Tongue (tissue), 2 donors: ENCODE measurements around the gene C17orf78. TPM values are rescaled to one million over a fixed set of nuclear protein-coding genes. Genes with fewer than 3 reads are reported as not detected.
"Not testable (repeated sequence)": the region's sequence is repeated elsewhere in the genome, so short reads cannot be mapped to it uniquely, and the experiment has no call there.

Experiments used
- DNase-seq: peaks from one replicate; pipeline ENCODE4 v3.0.0-alpha.2; 2015
- total RNA-seq: library from RNA; depleted of rRNA; stranded (reverse); fragments of >200 nt; gene quantifications from one replicate; pipeline ENCODE4 v1.2.3, GENCODE V29; 2014

C17orf78 gene
- total RNA-seq, result not detected

GRCh38 chr17:37375706-37376105, at the start of gene C17orf78:
Gene C17orf78 (plus strand): TSS chr17:37375985. CDS start chr17:37376093, 108 bp downstream.
- DNase-seq, result no peak

GRCh38 chr17:37327341-37328090, 48.3 kb upstream of the C17orf78 start:
- no peak for DNase-seq

DNA sequence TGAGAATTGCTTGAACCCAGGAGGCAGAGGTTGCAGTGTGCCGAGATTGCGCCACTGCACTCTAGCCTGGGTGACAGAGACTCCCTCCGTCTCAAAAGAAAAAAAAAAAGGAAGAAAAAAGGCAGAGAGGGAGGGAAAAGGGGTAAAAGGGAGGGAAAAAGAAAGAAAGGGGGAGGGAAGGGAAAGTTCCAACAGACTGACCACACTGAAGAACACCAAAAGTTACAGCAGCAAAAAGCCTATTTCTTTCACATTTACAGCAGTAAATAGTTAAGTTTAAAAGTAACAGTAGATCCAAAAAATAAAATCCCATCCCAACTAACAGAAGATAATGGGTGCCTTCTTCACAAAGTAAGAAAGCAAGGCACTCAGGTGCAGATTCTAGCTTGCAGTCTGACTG, 36.9 kb upstream of the C17orf78 start:
- no peak for DNase-seq

- DNase-seq, result no peak
Observed at GRCh38 chr17:37339321-37339720, 36.5 kb upstream of the C17orf78 start.

GRCh38 chr17:37340804-37341203, 35.0 kb upstream of the C17orf78 start:
- DNase-seq, result no peak

GRCh38 chr17:37342589-37342988, 33.2 kb upstream of the C17orf78 start:
- DNase-seq, result no peak

- no peak for DNase-seq
Observed at GRCh38 chr17:37344519-37344918, 31.3 kb upstream of the C17orf78 start.

GRCh38 chr17:37346863-37347402, 28.9 kb upstream of the C17orf78 start:
- DNase-seq, result not testable (repeated sequence)

- DNase-seq, result not testable (repeated sequence)
Observed at GRCh38 chr17:37356796-37357569, 18.8 kb upstream of the C17orf78 start.

DNA sequence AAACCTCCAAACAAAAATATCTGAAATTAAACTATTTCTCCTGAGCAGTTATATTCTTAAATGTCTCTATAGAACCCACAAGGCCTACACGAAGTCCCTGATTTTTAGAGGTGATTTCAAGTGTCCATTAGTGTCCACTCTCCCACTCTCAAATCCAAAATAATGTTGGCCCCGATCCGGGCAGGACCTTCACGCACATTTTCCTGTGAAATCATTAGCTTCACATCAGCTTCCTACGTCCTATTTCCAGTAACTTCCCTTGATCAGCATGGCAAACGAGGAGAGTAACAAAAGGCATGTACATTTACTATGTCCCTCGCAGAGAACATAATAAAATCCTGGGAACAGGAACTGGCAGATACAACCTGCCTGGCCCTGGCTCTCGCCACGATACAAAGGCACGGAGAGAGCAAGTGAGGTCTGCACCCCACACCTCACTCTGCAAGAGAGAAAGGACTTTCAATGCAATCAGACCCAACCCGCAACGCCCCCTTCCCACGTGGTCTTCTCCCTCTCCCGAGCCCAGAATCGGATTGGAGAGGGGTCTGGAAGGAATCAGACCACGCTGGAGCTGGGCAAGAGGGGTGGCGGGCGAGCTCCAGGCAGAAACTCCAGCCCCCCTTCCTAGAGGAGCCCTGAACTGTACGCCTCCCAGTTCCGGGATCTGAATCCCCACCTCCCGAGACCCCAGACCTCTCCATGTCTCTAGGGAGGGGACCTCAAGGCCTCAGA, 17.5 kb upstream of the C17orf78 start:
- DNase-seq, result peak; percentile 84

DNA sequence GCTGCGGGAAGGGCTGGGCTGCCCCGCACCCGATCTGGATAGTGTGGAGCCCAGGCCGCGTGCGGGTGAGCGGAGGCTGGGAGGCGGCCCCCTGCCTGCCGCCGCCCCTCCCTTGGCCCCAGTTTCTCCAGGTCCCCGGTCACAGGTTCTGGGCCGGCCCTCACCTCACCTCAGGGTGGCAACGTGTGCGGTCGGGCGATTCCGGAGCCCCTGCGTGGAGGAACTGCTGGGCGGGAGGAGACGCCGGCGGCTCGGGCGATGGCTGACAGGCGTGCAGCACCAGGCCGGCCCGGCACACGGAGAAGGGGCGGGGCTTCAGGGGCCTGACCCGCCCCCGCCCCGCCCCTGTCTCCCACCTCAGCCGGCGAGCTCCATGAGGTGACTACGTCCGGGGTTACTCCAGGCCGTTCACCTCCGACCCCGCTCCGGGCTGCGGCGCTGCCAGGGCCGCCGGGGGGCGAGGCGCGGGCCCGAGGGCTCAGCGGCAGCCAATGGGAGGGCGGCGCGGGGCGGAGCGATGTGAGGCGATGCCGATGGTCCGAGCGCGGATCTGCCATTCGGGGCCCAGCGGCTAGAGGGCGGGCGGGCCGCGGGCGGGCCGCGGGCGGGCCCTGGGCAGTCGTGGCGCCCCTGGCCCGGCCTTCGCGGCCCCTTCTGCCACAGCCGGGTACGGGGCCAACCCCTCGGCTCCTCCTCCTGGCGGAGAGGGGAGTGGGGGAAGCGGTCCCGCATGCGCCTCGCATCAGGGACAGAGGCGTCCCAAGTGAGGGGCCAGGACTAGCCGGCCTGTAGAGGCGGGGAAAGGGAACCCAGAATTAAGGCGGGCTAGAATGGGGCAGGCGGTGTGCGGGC, 16.7 kb upstream of the C17orf78 start:
- peak; percentile 96 for DNase-seq

GRCh38 chr17:37359682-37360188, 16.1 kb upstream of the C17orf78 start:
- no peak for DNase-seq

- no peak for DNase-seq
Observed at GRCh38 chr17:37360632-37361031, 15.2 kb upstream of the C17orf78 start.

DNA sequence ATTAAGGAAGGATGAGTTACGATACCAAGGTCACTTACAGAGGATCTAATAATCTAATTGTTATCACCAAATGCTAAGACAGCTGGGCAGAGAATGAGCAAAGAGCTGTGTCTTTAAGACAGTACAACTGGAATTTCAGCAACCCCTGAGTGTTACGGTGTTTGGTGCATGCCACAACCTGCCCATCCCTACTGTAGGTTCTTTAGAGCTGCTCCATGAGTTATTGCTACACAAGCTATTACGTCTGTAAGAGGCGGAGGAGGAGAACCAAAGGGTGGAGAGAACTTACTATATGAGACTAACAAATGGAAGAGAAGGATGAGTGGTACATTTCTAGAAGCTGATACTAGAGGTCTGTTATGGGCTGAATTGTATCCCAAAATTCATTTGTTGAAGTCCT, 14.2 kb upstream of the C17orf78 start:
- DNase-seq, result peak; percentile 59

DNA sequence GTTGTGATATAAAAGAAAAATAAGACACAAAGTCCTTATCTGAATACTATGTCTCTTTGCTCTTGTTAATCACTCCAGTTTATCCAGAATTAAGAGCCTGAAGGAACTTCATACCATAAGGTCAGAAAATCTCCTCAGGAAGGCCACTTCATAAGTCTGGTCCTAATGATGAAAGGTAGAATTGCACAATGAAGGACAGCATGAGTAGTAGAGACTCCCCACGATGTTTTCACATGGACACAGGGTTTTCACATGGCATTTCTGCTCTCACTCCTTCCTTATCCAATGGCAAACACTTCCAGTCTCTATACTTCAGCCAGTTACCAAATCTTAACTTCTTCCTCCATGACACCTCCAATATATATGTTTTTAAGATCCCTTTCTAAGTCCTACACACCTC, 10.2 kb upstream of the C17orf78 start:
- DNase-seq, result no peak

GRCh38 chr17:37368577-37368976, 7.2 kb upstream of the C17orf78 start:
- no peak for DNase-seq

GRCh38 chr17:37373530-37374159, 2.1 kb upstream of the C17orf78 start:
- peak; percentile 86 for DNase-seq

- no peak for DNase-seq
Observed at GRCh38 chr17:37382056-37382455, 6.3 kb downstream of the C17orf78 start.

GRCh38 chr17:37384560-37385149, 8.9 kb downstream of the C17orf78 start:
- no peak for DNase-seq

DNA sequence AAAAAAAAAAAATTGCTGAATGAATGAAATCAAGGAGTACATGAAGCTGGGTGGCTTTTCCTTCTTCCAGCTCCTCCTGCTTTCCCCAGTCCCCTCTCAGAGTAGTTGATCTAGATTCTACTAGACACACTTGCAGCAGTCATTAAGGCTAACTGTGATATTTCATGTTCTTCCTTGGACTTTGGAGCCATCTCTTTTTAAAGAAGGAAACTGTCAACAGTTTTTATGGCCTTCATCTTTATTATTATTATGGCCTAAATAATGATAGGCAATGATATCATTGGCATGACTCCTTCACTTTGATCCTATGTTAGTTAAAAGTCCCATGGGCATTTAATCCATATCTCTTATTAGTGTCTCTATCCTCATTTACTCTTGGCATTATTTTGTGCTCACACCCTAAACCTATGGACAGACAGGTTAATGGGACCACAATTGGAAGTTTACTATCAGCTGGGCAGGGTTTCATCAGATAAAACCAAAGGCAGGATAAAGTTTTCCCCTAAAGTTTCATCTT, 9.7 kb downstream of the C17orf78 start:
- no peak for DNase-seq
